Esophagus muscularis mucosa (tissue), 4 donors: Measurements from ENCODE around the gene MTTP. TPM values are rescaled to one million over a fixed set of nuclear protein-coding genes. Genes with fewer than 3 reads are reported as not detected.
A peak's percentile ranks its signal among the peaks of the same experiment; 100 is the strongest.

Experiments
- DNase-seq: peaks from one replicate; pipeline ENCODE4 v3.0.0-alpha.2; 2017; ENCODE audit errors: extremely low spot score
- H3K27ac ChIP-seq, 4 donors: fragments of 200-600 bp; sonication (generic); replicated peaks in 1 of 4; 1 replicate in 3 of 4; 2 replicates in 1 of 4; pipeline ENCODE4 v1.5.1; 2016 to 2019; ENCODE audit warnings: mild to moderate bottlenecking in 1 of 4
- H3K27me3 ChIP-seq, 4 donors: fragments of 200-600 bp; sonication (generic); one replicate each; pipeline versions ENCODE4 v1.5.1 to v1.6.0; 2016 to 2019
- H3K36me3 ChIP-seq, 4 donors: fragments of 200-600 bp; sonication (generic); one replicate each; pipeline ENCODE4 v1.5.1; 2016 to 2019
- H3K4me1 ChIP-seq, 4 donors: fragments of 200-600 bp; sonication (generic); one replicate each; pipeline ENCODE4 v1.5.1; 2016 to 2019
- H3K4me3 ChIP-seq, 4 donors: fragments of 200-600 bp; sonication (generic); 1 replicate in 2 of 4; 2 replicates in 2 of 4; pipeline ENCODE4 v1.5.1; 2016 to 2019; ENCODE audit warnings: mild to moderate bottlenecking in 4 of 4, moderate library complexity in 1 of 4
- H3K9me3 ChIP-seq, 4 donors: fragments of 200-600 bp; sonication (generic); 1 replicate in 3 of 4; 2 replicates in 1 of 4; pipeline ENCODE4 v1.5.1; 2016 to 2019
- EP300 ChIP-seq: sonication (generic); formaldehyde crosslinking; IDR thresholded peaks from one replicate; pipeline ENCODE4 v1.6.1; 2017; ENCODE audit warnings: antibody characterized with exemption
- POLR2A ChIP-seq: fragments of 450-650 bp; IDR thresholded peaks from one replicate; pipeline ENCODE4 v1.6.1; 2017; ENCODE audit warnings: antibody characterized with exemption, moderate library complexity, mild to moderate bottlenecking, low read depth
- POLR2AphosphoS5 ChIP-seq, 2 donors: sonication (generic); formaldehyde crosslinking; IDR thresholded peaks; one replicate each; pipeline ENCODE4 v1.6.1; 2017; ENCODE audit warnings: antibody characterized with exemption in 2 of 2
- WGBS: methylation state at CpG from one replicate; pipeline ENCODE4 v1.1.5; 2018; 5-methylcytosine and 5-hydroxymethylcytosine counted together
- intact Hi-C: fragments of 100-400 bp; cut with DNase I; formaldehyde crosslinking; loops from one replicate; pipeline ENCODE4 v1.15.1; 2023
- total RNA-seq, 4 donors: library from RNA; depleted of rRNA; stranded (reverse); fragments of >200 nt; gene quantifications; one replicate each; pipeline versions ENCODE4 v1.1.0 to v1.2.1, GENCODE V29; 2016
- TF ChIP-seq, protein P1 (sequence below), 3 experiments: fragments of 200-600 bp in 2 of 3; fragments of 450-650 bp in 1 of 3; sonication (generic) in 2 of 3; IDR thresholded peaks; one replicate each; pipeline ENCODE4 v1.5.1; 2017 to 2019; ENCODE audit warnings: antibody characterized with exemption in 3 of 3, mild to moderate bottlenecking in 2 of 3, moderate library complexity in 1 of 3

The MTTP gene
- total RNA-seq, 4 donors from 2014 or later: 0.45 to 1.2 (median 0.70) TPM

DNA sequence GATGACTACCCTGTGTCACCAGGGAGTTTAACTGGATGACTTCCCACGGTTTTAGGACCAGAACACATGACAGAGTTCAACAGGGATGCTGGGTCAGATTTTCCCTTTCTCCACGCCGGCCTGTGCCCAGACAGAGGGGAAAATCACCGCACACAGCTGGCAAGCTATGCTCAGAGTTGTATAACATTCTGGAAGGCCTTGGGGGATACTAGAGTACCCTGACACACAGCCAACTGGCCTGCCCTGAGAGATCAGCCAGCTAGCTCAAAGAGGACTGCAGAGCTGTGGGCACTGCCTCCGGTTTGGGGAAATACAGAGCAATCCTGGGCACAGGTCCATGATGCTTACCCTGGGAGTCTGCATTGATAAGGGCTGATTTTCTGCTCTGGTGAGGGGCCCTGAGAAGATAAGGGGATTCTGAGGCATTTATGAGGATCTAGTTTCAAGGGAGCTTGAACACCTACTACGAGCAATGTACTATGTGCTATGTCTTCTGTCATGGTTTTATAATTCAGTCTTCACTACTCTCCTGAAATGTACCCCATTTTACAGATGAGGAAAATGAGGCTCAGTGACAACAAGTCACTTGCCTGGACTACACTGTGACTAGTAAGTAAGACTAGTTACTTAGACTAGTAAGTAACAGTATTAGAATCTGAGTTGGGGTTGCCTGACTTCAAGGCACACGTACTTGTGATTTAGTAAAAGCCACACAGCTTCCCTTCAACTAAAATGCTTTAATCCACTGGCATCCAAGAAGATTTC, 68.3 kb downstream of the MTTP start:
- Histone ChIP-seq H3K4me3 (no peak overlapping the region), H3K9me3 (no peaks in the 10 kb centered on the region), H3K4me1 (peaks cover 20 to 54% (median 40%) of the 10 kb centered on the region in 4 donors), H3K27me3 (no peaks in the 10 kb centered on the region), H3K36me3 (no peaks in the 10 kb centered on the region), H3K27ac (peak overlapping the region; percentile 46 to 69 (median 60))
- 64% methylated on average over 7 of the region's 7 CpGs for WGBS
- no peak for DNase-seq
- intact Hi-C loops: no loop called here
- TF ChIP-seq, protein P1, sequence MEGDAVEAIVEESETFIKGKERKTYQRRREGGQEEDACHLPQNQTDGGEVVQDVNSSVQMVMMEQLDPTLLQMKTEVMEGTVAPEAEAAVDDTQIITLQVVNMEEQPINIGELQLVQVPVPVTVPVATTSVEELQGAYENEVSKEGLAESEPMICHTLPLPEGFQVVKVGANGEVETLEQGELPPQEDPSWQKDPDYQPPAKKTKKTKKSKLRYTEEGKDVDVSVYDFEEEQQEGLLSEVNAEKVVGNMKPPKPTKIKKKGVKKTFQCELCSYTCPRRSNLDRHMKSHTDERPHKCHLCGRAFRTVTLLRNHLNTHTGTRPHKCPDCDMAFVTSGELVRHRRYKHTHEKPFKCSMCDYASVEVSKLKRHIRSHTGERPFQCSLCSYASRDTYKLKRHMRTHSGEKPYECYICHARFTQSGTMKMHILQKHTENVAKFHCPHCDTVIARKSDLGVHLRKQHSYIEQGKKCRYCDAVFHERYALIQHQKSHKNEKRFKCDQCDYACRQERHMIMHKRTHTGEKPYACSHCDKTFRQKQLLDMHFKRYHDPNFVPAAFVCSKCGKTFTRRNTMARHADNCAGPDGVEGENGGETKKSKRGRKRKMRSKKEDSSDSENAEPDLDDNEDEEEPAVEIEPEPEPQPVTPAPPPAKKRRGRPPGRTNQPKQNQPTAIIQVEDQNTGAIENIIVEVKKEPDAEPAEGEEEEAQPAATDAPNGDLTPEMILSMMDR (IDR thresholded peaks at IDR 0.05): no peak
- TF ChIP-seq EP300 (no peak), POLR2AphosphoS5 (IDR thresholded peaks at IDR 0.05) (peak in 1 of 2 donors; percentile 29), POLR2A (no peak)

DNA sequence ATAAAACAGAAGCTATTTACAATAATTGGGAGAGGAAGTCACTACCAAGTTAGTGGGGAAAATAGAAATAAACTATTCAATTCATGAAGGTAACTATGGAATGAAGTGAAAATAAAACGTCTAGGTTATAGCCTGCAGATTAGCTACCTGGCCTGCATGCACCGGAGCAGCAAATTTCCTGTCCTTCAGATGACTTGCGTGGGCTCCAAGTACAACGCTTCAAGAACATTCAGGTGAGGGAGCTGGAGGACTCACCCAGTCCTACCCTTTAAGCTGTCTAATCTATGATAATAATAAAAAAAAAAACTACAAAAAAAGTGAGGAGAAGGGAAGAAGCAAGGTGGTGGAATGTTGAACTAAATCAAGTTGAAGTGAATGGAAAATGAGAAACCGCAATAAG, 69.8 kb downstream of the MTTP start:
- no peak overlapping the region for H3K27ac ChIP-seq
- intact Hi-C loops: no loop called here
- WGBS: 74% methylated on average over 5 of the region's 5 CpGs
- no peak overlapping the region for H3K4me3 ChIP-seq
- peaks cover 20 to 63% (median 46%) of the 10 kb centered on the region in 4 donors for H3K4me1 ChIP-seq
- H3K36me3 ChIP-seq: no peaks in the 10 kb centered on the region
- H3K9me3 ChIP-seq: no peaks in the 10 kb centered on the region
- no peak for DNase-seq
- TF ChIP-seq POLR2A: no peak
- TF ChIP-seq, protein P1 (IDR thresholded peaks at IDR 0.05): no peak
- H3K27me3 ChIP-seq: no peaks in the 10 kb centered on the region

DNA sequence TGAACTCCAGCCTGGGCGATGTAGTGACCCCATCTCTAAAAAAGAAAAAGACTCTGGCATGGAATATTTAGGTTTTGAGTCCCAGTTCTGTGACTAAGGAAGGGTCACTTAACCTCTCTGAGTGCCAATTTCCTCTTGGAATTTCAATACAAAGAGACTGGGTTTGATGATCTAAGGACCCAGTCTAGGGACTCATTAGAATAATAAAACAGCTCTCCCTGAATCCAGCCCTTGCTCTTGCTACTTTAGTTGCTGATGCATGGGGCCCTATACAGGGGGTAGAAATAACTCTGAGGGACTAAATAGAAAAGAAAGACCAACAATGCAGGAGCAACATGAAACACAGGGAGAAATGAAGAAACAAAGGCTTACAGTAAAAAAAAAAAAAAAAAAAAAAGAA, 70.4 kb downstream of the MTTP start:
- intact Hi-C loops: no loop called here
- no peak overlapping the region for H3K27ac ChIP-seq
- 87% methylated on average over 1 of the region's 1 CpG for WGBS
- no peak for TF ChIP-seq POLR2AphosphoS5 (IDR thresholded peaks at IDR 0.05)
- no peaks in the 10 kb centered on the region for H3K36me3 ChIP-seq
- no peak overlapping the region for H3K4me3 ChIP-seq
- no peaks in the 10 kb centered on the region for H3K9me3 ChIP-seq
- no peaks in the 10 kb centered on the region for H3K27me3 ChIP-seq
- no peak for DNase-seq
- peaks cover 20 to 63% (median 46%) of the 10 kb centered on the region in 4 donors for H3K4me1 ChIP-seq

DNA sequence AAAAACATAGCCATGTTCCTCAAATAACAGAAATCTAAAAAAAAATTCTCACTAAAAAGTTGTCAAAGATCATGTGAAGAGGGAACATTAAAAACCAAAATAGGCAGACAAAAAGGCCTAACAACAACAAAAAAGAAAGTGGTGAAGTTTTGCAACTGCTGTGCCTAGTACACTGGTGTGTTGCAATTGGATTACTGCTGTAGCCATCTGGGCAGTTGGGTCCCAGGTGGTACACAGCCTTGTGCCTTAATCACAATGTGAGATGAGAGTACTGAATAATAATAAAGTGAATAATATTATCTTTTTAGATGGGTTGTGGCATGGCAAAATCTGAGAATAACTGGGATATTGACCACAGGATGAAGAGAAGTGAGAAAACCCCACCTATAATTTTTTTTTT, 71.0 kb downstream of the MTTP start:
- Histone ChIP-seq H3K27ac (peak overlapping the region in 2 of 4 donors; percentile 32 to 43), H3K4me1 (peaks cover 20 to 63% (median 46%) of the 10 kb centered on the region in 4 donors), H3K4me3 (no peak overlapping the region), H3K27me3 (no peaks in the 10 kb centered on the region), H3K9me3 (no peaks in the 10 kb centered on the region), H3K36me3 (no peaks in the 10 kb centered on the region)
- TF ChIP-seq EP300: no peak
- TF ChIP-seq POLR2A: no peak
- TF ChIP-seq, protein P1 (IDR thresholded peaks at IDR 0.05): no peak
- TF ChIP-seq POLR2AphosphoS5 (IDR thresholded peaks at IDR 0.05): no peak
- intact Hi-C loops: no loop called here
- no peak for DNase-seq

DNA sequence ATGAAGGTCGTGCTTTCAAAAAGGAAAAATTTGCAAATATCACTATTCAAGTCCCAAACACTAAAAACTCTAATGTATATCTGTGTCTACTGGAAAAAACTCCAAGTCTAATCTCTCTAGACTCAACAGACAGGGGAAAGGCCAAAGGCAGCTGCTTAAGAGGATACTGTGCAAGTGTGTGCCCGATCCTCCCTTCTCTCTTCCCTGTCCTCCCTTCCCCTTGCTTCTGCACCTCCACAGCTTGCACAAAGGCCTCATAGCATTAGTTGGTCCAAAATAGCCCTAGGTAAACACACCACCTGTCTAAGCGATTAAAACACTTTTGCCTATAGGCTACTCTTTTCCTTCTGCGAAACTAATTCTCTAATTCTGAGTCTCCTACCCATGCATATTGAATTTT, 72.4 kb downstream of the MTTP start:
- Histone ChIP-seq H3K4me3 (no peak overlapping the region), H3K4me1 (peaks cover 20 to 57% (median 45%) of the 10 kb centered on the region in 4 donors), H3K27me3 (no peaks in the 10 kb centered on the region), H3K9me3 (no peaks in the 10 kb centered on the region), H3K27ac (no peak overlapping the region), H3K36me3 (no peaks in the 10 kb centered on the region)
- TF ChIP-seq, protein P1 (IDR thresholded peaks at IDR 0.05): no peak
- TF ChIP-seq POLR2AphosphoS5 (IDR thresholded peaks at IDR 0.05) (no peak), EP300 (no peak)
- WGBS: 86% methylated on average over 4 of the region's 4 CpGs
- DNase-seq: no peak
- intact Hi-C loops: no loop called here
